HepG2 (cell line): Measurements from ENCODE around the gene KNG1. TPM values are rescaled to one million over a fixed set of nuclear protein-coding genes. Genes with fewer than 3 reads are reported as not detected.
A peak's percentile ranks its signal among the peaks of the same experiment; 100 is the strongest.

ENCODE experiments used
- ATAC-seq: fragments of 200-7000 bp; cut with Tn5 transposase; 3 replicates; pipeline ENCODE4 v1.9.1; 2020; ENCODE audit warnings: mild to moderate bottlenecking, moderate library complexity
- BruUV-seq: library from RNA; stranded (reverse); fragments of 400-500 nt; replicated peaks from 2 replicates; lab custom pipeline; 2021; lab: Mats Ljungman, UMichigan
- CTCF ChIA-PET: fragments of 300-600 bp; formaldehyde crosslinking; extraction: SDS; loops from one replicate; lab custom pipeline; 2021; ENCODE audit warnings: low total read pairs, inconsistent platforms, low intra/inter-chr PET ratio; lab: Yijun Ruan, JAX
- POLR2A ChIA-PET: fragments of 350-600 bp; sonication (Branson Sonifier 250); formaldehyde crosslinking; loops from one replicate; lab custom pipeline; 2020; ENCODE audit warnings: antibody characterized with exemption, inconsistent platforms; lab: Yijun Ruan, JAX
- DNase-seq: peaks from one replicate; pipeline ENCODE4 v3.0.0-alpha.2; 2015; ENCODE audit warnings: low spot score
- FAIRE-seq: peaks from 3 replicates; lab custom pipeline; 2011; peaks lifted over from hg19 to GRCh38; lab: Jason Lieb, UNC
- H2AFZ ChIP-seq: one replicate; pipeline ENCODE4 v1.6.1; 2011; ENCODE audit warnings: low read length, inconsistent platforms
- H3K27ac ChIP-seq: fragments of 300-600 bp; 3 replicates; pipeline ENCODE4 v1.8.0; 2011; ENCODE audit warnings: mixed run types, mild to moderate bottlenecking, mixed read lengths, low read length, inconsistent platforms; ENCODE audit not compliant: insufficient read depth; ENCODE audit errors: extremely low read length
- H3K27me3 ChIP-seq, 2 experiments: fragments of 200-600 bp in 1 of 2; 2 replicates in 1 of 2; 3 replicates in 1 of 2; pipeline versions ENCODE4 v1.6.0 to v1.8.0; 2011; ENCODE audit warnings: low read length in 2 of 2, mild to moderate bottlenecking in 2 of 2, moderate library complexity in 2 of 2, inconsistent platforms in 1 of 2; ENCODE audit not compliant: insufficient read depth in 2 of 2, control insufficient read depth in 1 of 2
- H3K36me3 ChIP-seq, 2 experiments: fragments of 200-600 bp in 1 of 2; replicated peaks in 1 of 2; 2 replicates in 1 of 2; 3 replicates in 1 of 2; pipeline versions ENCODE4 v1.5.1 to v1.8.0; 2011; ENCODE audit warnings: low read length in 2 of 2, inconsistent platforms in 1 of 2; ENCODE audit not compliant: insufficient read depth in 2 of 2, control insufficient read depth in 1 of 2
- H3K4me1 ChIP-seq: 2 replicates; pipeline ENCODE4 v1.5.1; 2012; ENCODE audit warnings: low read length, inconsistent platforms; ENCODE audit not compliant: insufficient read depth
- H3K4me2 ChIP-seq: 2 replicates; pipeline ENCODE4 v1.6.0; 2011; ENCODE audit warnings: low read depth, low read length, inconsistent platforms
- H3K4me3 ChIP-seq, 3 experiments: fragments of 200-600 bp in 1 of 3; sonication (generic), shearing (Covaris generic) in 1 of 3; replicated peaks in 1 of 3; 2 replicates each; pipeline ENCODE4 v1.5.1; 2011 to 2016; ENCODE audit warnings: low read length in 3 of 3, inconsistent platforms in 2 of 3, low read depth in 2 of 3, mild to moderate bottlenecking in 2 of 3, control low read depth in 1 of 3, mixed read lengths in 1 of 3; ENCODE audit not compliant: insufficient read depth in 1 of 3
- H3K79me2 ChIP-seq: one replicate; pipeline ENCODE4 v1.6.1; 2011; ENCODE audit warnings: low read length, inconsistent platforms; ENCODE audit not compliant: insufficient read depth
- H3K9ac ChIP-seq: 2 replicates; pipeline ENCODE4 v1.6.0; 2011; ENCODE audit warnings: mild to moderate bottlenecking, low read depth, low read length, inconsistent platforms; ENCODE audit not compliant: insufficient read depth
- H3K9me3 ChIP-seq: 2 replicates; pipeline ENCODE4 v1.5.1; 2012; ENCODE audit warnings: mild to moderate bottlenecking, low read length
- H4K20me1 ChIP-seq: 2 replicates; pipeline ENCODE4 v1.6.0; 2011; ENCODE audit warnings: inconsistent platforms, mild to moderate bottlenecking, low read length, moderate library complexity; ENCODE audit not compliant: insufficient read depth
- BCLAF1 ChIP-seq: fragments of 450-650 bp; IDR thresholded peaks from 2 replicates; pipeline ENCODE4 v1.6.1; 2017; ENCODE audit warnings: mild to moderate bottlenecking
- FOXO1 ChIP-seq: sonication (generic); formaldehyde crosslinking; IDR thresholded peaks from 2 replicates; pipeline ENCODE4 v1.4.0; 2020; ENCODE audit warnings: missing genetic modification reagents
- FOXP4 ChIP-seq: sonication (generic); formaldehyde crosslinking; IDR thresholded peaks from 2 replicates; pipeline ENCODE4 v1.4.0; 2020; ENCODE audit warnings: missing genetic modification reagents
- GFI1 ChIP-seq: sonication (generic); formaldehyde crosslinking; IDR thresholded peaks from 2 replicates; pipeline ENCODE4 v1.5.0; 2020; ENCODE audit warnings: missing genetic modification reagents, mild to moderate bottlenecking, borderline replicate concordance
- MED1 ChIP-seq: sonication (generic); formaldehyde crosslinking; IDR thresholded peaks from 2 replicates; pipeline ENCODE4 v1.4.0; 2020; ENCODE audit warnings: missing genetic modification reagents
- NCOA1 ChIP-seq: sonication (generic); formaldehyde crosslinking; IDR thresholded peaks from 2 replicates; pipeline ENCODE4 v1.9.0; 2021; ENCODE audit warnings: missing genetic modification reagents
- NR2F6 ChIP-seq, 2 experiments: IDR thresholded peaks; 2 replicates each; pipeline ENCODE4 v1.6.1; 2016; ENCODE audit warnings: antibody characterized with exemption in 1 of 2, mild to moderate bottlenecking in 1 of 2
- PRPF4 ChIP-seq: fragments of 200-400 bp; formaldehyde crosslinking; IDR thresholded peaks from 2 replicates; pipeline ENCODE4 v1.6.1; 2016; ENCODE audit warnings: low read length, low read depth; ENCODE audit not compliant: poor library complexity, severe bottlenecking
- SIN3B ChIP-seq: fragments of 150-350 bp; IDR thresholded peaks from 2 replicates; pipeline ENCODE4 v1.6.1; 2014; ENCODE audit warnings: low read length
- SIX4 ChIP-seq: sonication (generic); formaldehyde crosslinking; IDR thresholded peaks from 2 replicates; pipeline ENCODE4 v1.4.0; 2020; ENCODE audit warnings: missing genetic modification reagents
- SOX6 ChIP-seq, 2 experiments: fragments of 450-650 bp in 1 of 2; sonication (generic) in 1 of 2; formaldehyde crosslinking in 1 of 2; IDR thresholded peaks; 2 replicates each; pipeline versions ENCODE4 v1.4.0 to v1.6.1; 2017 to 2020; ENCODE audit warnings: antibody characterized with exemption in 1 of 2, mild to moderate bottlenecking in 1 of 2, missing genetic modification reagents in 1 of 2
- SRF ChIP-seq: IDR thresholded peaks from 2 replicates; pipeline ENCODE4 v1.6.1; 2011; ENCODE audit warnings: mild to moderate bottlenecking, low read depth, low read length, moderate library complexity
- ZBTB33 ChIP-seq: sonication (generic); formaldehyde crosslinking; IDR thresholded peaks from 2 replicates; pipeline ENCODE4 v1.4.0; 2020; ENCODE audit warnings: missing genetic modification reagents
- ZNF160 ChIP-seq: sonication (generic); formaldehyde crosslinking; IDR thresholded peaks from 2 replicates; pipeline ENCODE4 v1.8.0; 2022; ENCODE audit warnings: mild to moderate bottlenecking, inconsistent platforms, missing genetic modification reagents
- ZNF563 ChIP-seq: sonication (generic); formaldehyde crosslinking; IDR thresholded peaks from 2 replicates; pipeline ENCODE4 v1.8.0; 2022; ENCODE audit warnings: mild to moderate bottlenecking, moderate library complexity, missing genetic modification reagents
- ZNF607 ChIP-seq: sonication (generic); formaldehyde crosslinking; IDR thresholded peaks from 2 replicates; pipeline ENCODE4 v1.5.1; 2020; ENCODE audit warnings: missing genetic modification reagents, mild to moderate bottlenecking, borderline replicate concordance
- ZNF773 ChIP-seq: sonication (generic); formaldehyde crosslinking; IDR thresholded peaks from 2 replicates; pipeline ENCODE4 v1.4.0; 2020; ENCODE audit warnings: missing genetic modification reagents, borderline replicate concordance
- ZNF777 ChIP-seq: sonication (generic); formaldehyde crosslinking; IDR thresholded peaks from 2 replicates; pipeline ENCODE4 v1.4.0; 2020; ENCODE audit warnings: missing genetic modification reagents
- WGBS: methylation state at CpG from one replicate; pipeline ENCODE4 v1.1.6; 2017; ENCODE audit warnings: low lambda C conversion rate; 5-methylcytosine and 5-hydroxymethylcytosine counted together
- in situ Hi-C: cut with HindIII; loops from 2 replicates; pipeline ENCODE4 v1.10.0; 2017; ENCODE audit warnings: low pct_unique_long_range_greater_than_20kb; ENCODE audit not compliant: extremely low pct_ligation_motif_present
- intact Hi-C: fragments of 100-400 bp; cut with micrococcal nuclease; formaldehyde crosslinking; loops from one replicate; pipeline ENCODE4 v1.10.0; 2022; ENCODE audit not compliant: unreplicated experiment
- polyA plus RNA-seq, 8 experiments: library from polyadenylated mRNA; depleted of rRNA in 3 of 8; stranded (reverse) in 7 of 8; unstranded in 1 of 8; fragments of >200 nt; fragmentation: Illumina TruSeq in 4 of 8; extraction: Trizol in 4 of 8; gene quantifications; 2 replicates each; pipeline versions ENCODE4 v1.2.1 to v1.2.3, GENCODE V29; 2011 to 2016; ENCODE audit warnings: low read depth in 4 of 8, missing spikeins in 1 of 8, mixed read lengths in 1 of 8; ENCODE audit not compliant: insufficient read depth in 1 of 8
- total RNA-seq, 5 experiments: library from RNA; depleted of rRNA; stranded (reverse); fragments of >200 nt; fragmentation: Illumina TruSeq; extraction: Trizol; gene quantifications; 2 replicates each; pipeline ENCODE4 v1.2.3, GENCODE V29; 2016; ENCODE audit warnings: low read depth in 1 of 5

The KNG1 gene
- total and polyA plus RNA-seq, 2 of the 13 experiments (the other 11 are each of a cell fraction or from before 2014, with no cell fraction given), result 6.5 to 7.0 TPM

GRCh38 chr3:186743666-186744065, 26.5 kb downstream of the KNG1 start (continued):
- TF ChIP-seq SOX6 (IDR thresholded peaks at IDR 0.05), result no peak
- TF ChIP-seq SOX6 (CRISPR knock-in tag; IDR thresholded peaks at IDR 0.05), result peak; percentile 24; the same call in 1 of the 2 replicates
- TF ChIP-seq NR2F6 (IDR thresholded peaks at IDR 0.05), result no peak
- no peak for TF ChIP-seq NR2F6 (CRISPR knock-in tag; IDR thresholded peaks at IDR 0.05)
- no peak for TF ChIP-seq ZBTB33 (CRISPR knock-in tag)

GRCh38 chr3:186746008-186746407, 28.8 kb downstream of the KNG1 start:
- Histone ChIP-seq H3K27me3 (no peaks in the 10 kb centered on the region), H3K9me3 (no peaks in the 10 kb centered on the region), H3K4me3 (no peak overlapping the region), H3K4me2 (peak overlapping the region; percentile 39), H3K4me1 (peaks cover 58% of the 10 kb centered on the region), H3K9ac (0 out of 2 replicates have a peak overlapping the region, but pooled peaks have one; percentile 21), H2AFZ (no peak overlapping the region), H3K27ac (peak overlapping the region; percentile 71), H3K79me2 (no peaks in the 10 kb centered on the region), H4K20me1 (no peaks in the 10 kb centered on the region), H3K36me3 (no peaks in the 10 kb centered on the region)
- POLR2A ChIA-PET, result interaction anchor here (1.0 to 2.6 kb wide), 7 partner anchors 10 to 178 kb away, joined by 3 to 23 read pairs (median 4); partner anchors contain the start of genes EIF4A2 and KNG1
- CTCF ChIA-PET, result no interaction called here
- no TSS peak for BruUV-seq
- intact Hi-C loops, result no loop called here
- FAIRE-seq (peak; percentile 21), ATAC-seq (peak; percentile 93), DNase-seq (peak; percentile 94)
- WGBS, result 14% methylated on average over 10 of the region's 10 CpGs
- in situ Hi-C loops, result no loop called here
- TF ChIP-seq SIN3B (no peak), MED1 (CRISPR knock-in tag) (peak; percentile 88), ZNF160 (CRISPR knock-in tag) (no peak), PRPF4 (no peak), NCOA1 (CRISPR knock-in tag) (no peak), SIX4 (no peak), FOXO1 (CRISPR knock-in tag) (0 out of 2 replicates have a peak, but pooled peaks have one; percentile 10), ZNF773 (CRISPR knock-in tag) (no peak), GFI1 (CRISPR knock-in tag) (no peak), SRF (no peak), FOXP4 (CRISPR knock-in tag) (peak; percentile 64; the same call in 1 of the 2 replicates), ZNF563 (CRISPR knock-in tag) (no peak), ZNF607 (CRISPR knock-in tag) (0 out of 2 replicates have a peak, but pooled peaks have one; percentile 25), BCLAF1 (no peak), ZNF777 (no peak)
